Esophagus squamous epithelium (tissue), 5 donors: ENCODE data around the gene TUBB1. TPM values are rescaled to one million over a fixed set of nuclear protein-coding genes. Genes with fewer than 3 reads are reported as not detected.
"Not testable (repeated sequence)": the region's sequence is repeated elsewhere in the genome, so short reads cannot be mapped to it uniquely, and the experiment has no call there.

Experiments used
- DNase-seq: peaks from one replicate; lab custom pipeline; 2025; lab: John Stamatoyannopoulos, UW
- H3K27ac ChIP-seq, 4 donors: fragments of 200-600 bp; sonication (generic); one replicate each; pipeline ENCODE4 v1.5.1; 2016 to 2019; ENCODE audit warnings: mild to moderate bottlenecking in 1 of 4
- H3K27me3 ChIP-seq, 4 donors: fragments of 200-600 bp; sonication (generic); 1 replicate in 3 of 4; 2 replicates in 1 of 4; pipeline versions ENCODE4 v1.5.1 to v1.6.0; 2017 to 2021; ENCODE audit warnings: antibody characterized with exemption in 1 of 4
- H3K36me3 ChIP-seq, 3 donors: fragments of 200-600 bp; sonication (generic); one replicate each; pipeline ENCODE4 v1.5.1; 2016 to 2019
- H3K4me1 ChIP-seq, 3 donors: fragments of 200-600 bp; sonication (generic); one replicate each; pipeline ENCODE4 v1.5.1; 2017 to 2019
- H3K4me3 ChIP-seq, 4 donors: fragments of 200-600 bp; sonication (generic); 1 replicate in 3 of 4; 2 replicates in 1 of 4; pipeline ENCODE4 v1.5.1; 2016 to 2019; ENCODE audit warnings: mild to moderate bottlenecking in 2 of 4, moderate library complexity in 1 of 4
- H3K9me3 ChIP-seq, 3 donors: fragments of 200-600 bp; sonication (generic); one replicate each; pipeline ENCODE4 v1.5.1; 2016 to 2019
- CTCF ChIP-seq, 6 experiments: fragments of 450-650 bp in 4 of 6; fragments of 200-600 bp in 2 of 6; sonication (generic) in 2 of 6; IDR thresholded peaks; one replicate each; pipeline ENCODE4 v1.5.1; 2016 to 2019; ENCODE audit warnings: antibody characterized with exemption in 6 of 6, mild to moderate bottlenecking in 4 of 6, moderate library complexity in 4 of 6
- POLR2A ChIP-seq, 4 donors: fragments of 450-650 bp; IDR thresholded peaks; one replicate each; pipeline ENCODE4 v1.6.1; 2017; ENCODE audit warnings: antibody characterized with exemption in 4 of 4, mild to moderate bottlenecking in 4 of 4, moderate library complexity in 3 of 4
- WGBS, 2 donors: methylation state at CpG; one replicate each; pipeline ENCODE4 v1.1.5; 2018; 5-methylcytosine and 5-hydroxymethylcytosine counted together
- intact Hi-C: fragments of 100-400 bp; cut with DNase I; formaldehyde crosslinking; loops from one replicate; pipeline ENCODE4 v1.15.0; 2022
- total RNA-seq, 4 donors: library from RNA; depleted of rRNA; stranded (reverse); fragments of >200 nt; gene quantifications; one replicate each; pipeline ENCODE4 v1.1.0, GENCODE V29; 2016
- donor health status: DM: yes; HTN: yes; CAD: no.

The TUBB1 gene
- total RNA-seq, 4 donors from 2014 or later: 0.19 TPM; not detected in 3

GRCh38 chr20:58980711-58981627 is 38.3 kb upstream of the TUBB1 start, which contains the start of gene NELFCD:
Gene NELFCD (plus strand): TSS chr20:58981256. CDS start chr20:58981310, 54 bp downstream.
- Histone ChIP-seq H3K4me3 (peak within 1 kb of the TSS; percentile 54 to 92 (median 73)), H3K4me1 (peaks cover 21 to 47% (median 22%) of the 10 kb centered on the region in 3 donors), H3K27me3 (no peaks in the 10 kb centered on the region), H3K27ac (peak within 1 kb of the TSS; percentile 79 to 93 (median 92)), H3K36me3 (peaks cover 0 to 5% (median 0%) of the 10 kb centered on the region in 3 donors), H3K9me3 (no peaks in the 10 kb centered on the region)
- WGBS, 2 donors: 11 to 18% methylated on average over 13 to 20 of the region's 109 CpGs
- intact Hi-C loops: no loop called here
- no peak for DNase-seq
- TF ChIP-seq CTCF (IDR thresholded peaks at IDR 0.05) (no peak), POLR2A (IDR thresholded peaks at IDR 0.05) (peak in 3 of 4 donors; percentile 41 to 63 (median 54))

GRCh38 chr20:58981628-58982364 is 37.4 kb upstream of the TUBB1 start:
- Histone ChIP-seq H3K4me1 (peaks cover 21 to 47% (median 22%) of the 10 kb centered on the region in 3 donors), H3K27ac (peak overlapping the region; percentile 79 to 93 (median 92)), H3K4me3 (peak overlapping the region; percentile 54 to 92 (median 73)), H3K36me3 (peaks cover 0 to 14% (median 0%) of the 10 kb centered on the region in 3 donors), H3K27me3 (no peaks in the 10 kb centered on the region), H3K9me3 (no peaks in the 10 kb centered on the region)
- TF ChIP-seq POLR2A (IDR thresholded peaks at IDR 0.05): no peak
- TF ChIP-seq CTCF (IDR thresholded peaks at IDR 0.05): no peak
- intact Hi-C loops: no loop called here
- 36% methylated on average over 7 to 13 of the region's 29 CpGs for WGBS, 2 donors
- no peak for DNase-seq

DNA sequence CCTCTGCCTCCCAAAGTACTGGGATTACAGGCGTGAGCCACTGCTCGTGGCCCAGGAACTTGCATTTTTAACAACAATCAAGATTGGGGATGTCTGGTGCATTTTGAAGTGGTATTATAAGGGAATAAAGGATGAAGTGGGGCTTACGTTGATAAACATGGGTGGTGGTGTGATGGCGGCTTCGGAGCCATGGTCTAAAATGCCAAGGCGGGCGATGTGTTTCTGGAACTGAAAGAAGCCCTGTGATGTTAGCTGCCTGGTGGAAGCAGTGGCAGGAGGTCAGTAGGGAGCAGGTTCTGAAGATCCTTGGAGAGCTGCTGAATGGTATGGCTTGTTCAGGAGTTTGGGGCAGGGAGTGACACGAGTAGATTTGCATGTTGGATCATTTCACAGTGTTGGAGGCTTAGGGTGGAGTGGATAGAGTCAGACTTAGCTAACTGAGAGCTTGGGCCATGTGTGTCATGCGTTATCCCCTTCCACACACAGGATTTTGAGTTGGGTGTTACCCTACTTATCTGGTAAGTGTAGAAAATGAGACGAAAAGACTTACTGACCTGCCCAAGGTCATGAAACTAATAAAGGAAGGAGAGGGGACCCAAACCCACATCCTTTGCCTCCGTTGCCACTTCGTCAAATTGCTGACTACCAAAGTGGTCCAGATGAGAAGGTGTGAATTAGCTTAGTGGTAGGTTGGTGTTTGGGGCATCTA is 36.7 kb upstream of the TUBB1 start:
- Histone ChIP-seq H3K4me3 (peak overlapping the region; percentile 54 to 92 (median 73)), H3K9me3 (no peaks in the 10 kb centered on the region), H3K36me3 (peaks cover 0 to 21% (median 0%) of the 10 kb centered on the region in 3 donors), H3K4me1 (peaks cover 21 to 47% (median 22%) of the 10 kb centered on the region in 3 donors), H3K27ac (peak overlapping the region in 3 of 4 donors; percentile 2 to 92 (median 79)), H3K27me3 (no peaks in the 10 kb centered on the region)
- DNase-seq: no peak
- 76 to 78% methylated on average over 12 of the region's 12 CpGs for WGBS, 2 donors
- TF ChIP-seq POLR2A (IDR thresholded peaks at IDR 0.05) (no peak), CTCF (IDR thresholded peaks at IDR 0.05) (no peak)
- intact Hi-C loops: no loop called here

- intact Hi-C loops, H3K27ac ChIP-seq, H3K9me3 ChIP-seq, H3K4me3 ChIP-seq, DNase-seq, H3K27me3 ChIP-seq: not testable (repeated sequence)
- peaks cover 0 to 27% (median 5%) of the 10 kb centered on the region in 3 donors for H3K36me3 ChIP-seq
- 89 to 97% methylated on average over 8 to 12 of the region's 12 CpGs for WGBS, 2 donors
- peaks cover 21 to 47% (median 22%) of the 10 kb centered on the region in 3 donors for H3K4me1 ChIP-seq
Measured at GRCh38 chr20:58983115-58983468, 36.1 kb upstream of the TUBB1 start.

DNA sequence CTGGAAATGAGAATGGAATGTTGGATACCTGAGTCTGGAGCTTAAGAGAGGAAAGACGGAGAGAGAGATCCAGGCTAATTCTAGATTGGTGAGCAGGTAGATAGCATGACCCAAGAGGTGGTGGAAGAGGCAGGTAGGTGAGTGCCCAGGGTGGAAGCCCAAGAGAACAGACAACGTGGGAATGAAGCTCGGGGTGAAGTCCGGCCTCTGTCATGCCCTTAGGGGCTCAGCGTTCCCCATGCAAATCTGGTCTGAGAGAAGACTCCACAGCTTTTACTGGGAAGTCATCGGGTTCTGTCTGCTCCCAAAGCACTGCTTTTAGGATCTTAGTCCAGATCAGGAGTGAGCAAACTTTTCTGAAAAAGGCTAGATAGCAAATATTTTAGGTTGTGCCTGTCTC is 34.5 kb upstream of the TUBB1 start:
- peaks cover 21 to 47% (median 22%) of the 10 kb centered on the region in 3 donors for H3K4me1 ChIP-seq
- intact Hi-C loops: no loop called here
- no peaks in the 10 kb centered on the region for H3K27me3 ChIP-seq
- H3K36me3 ChIP-seq: peaks cover 6 to 43% (median 18%) of the 10 kb centered on the region in 3 donors
- WGBS, 2 donors: 77 to 83% methylated on average over 6 of the region's 6 CpGs
- no peaks in the 10 kb centered on the region for H3K9me3 ChIP-seq
- no peak overlapping the region for H3K27ac ChIP-seq
- DNase-seq: no peak
- no peak overlapping the region for H3K4me3 ChIP-seq
- TF ChIP-seq POLR2A (IDR thresholded peaks at IDR 0.05) (no peak), CTCF (IDR thresholded peaks at IDR 0.05) (no peak)
